ENCODE data around the gene TM9SF1. TPM values are rescaled to one million over a fixed set of nuclear protein-coding genes. Genes with fewer than 3 reads are reported as not detected.

Gene TM9SF1
- polyA plus RNA-seq, 1 donor = 50.9 TPM

DNA sequence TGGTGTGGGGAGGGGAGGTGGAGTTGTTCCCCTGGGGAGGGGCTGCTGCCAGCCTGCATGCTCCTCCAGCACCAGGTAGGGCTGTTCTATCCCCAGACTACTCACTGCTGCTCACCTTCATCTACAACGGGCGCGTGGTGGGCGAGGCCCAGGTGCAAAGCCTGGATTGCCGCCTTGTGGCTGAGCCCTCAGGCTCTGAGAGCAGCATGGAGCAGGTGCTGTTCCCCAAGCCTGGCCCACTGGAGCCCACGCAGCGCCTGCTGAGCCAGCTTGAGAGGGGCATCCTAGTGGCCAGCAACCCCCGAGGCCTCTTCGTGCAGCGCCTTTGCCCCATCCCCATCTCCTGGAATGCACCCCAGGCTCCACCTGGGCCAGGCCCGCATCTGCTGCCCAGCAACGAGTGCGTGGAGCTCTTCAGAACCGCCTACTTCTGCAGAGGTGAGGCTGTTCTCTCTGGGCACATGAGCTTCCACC is 30.7 kb downstream of the TM9SF1 start:
- Histone ChIP-seq H3K4me1 (ENCODE audit: control insufficient read depth, insufficient read depth, low read length) (peaks cover 30% of the 10 kb centered on the region), H3K4me3 (ENCODE audit: low read length) (no peak overlapping the region), H3K36me3 (ENCODE audit: control insufficient read depth, insufficient read depth, low read length) (peaks cover 68% of the 10 kb centered on the region), H3K27me3 (ENCODE audit: control insufficient read depth, insufficient read depth, low read length) (no peaks in the 10 kb centered on the region), H3K27ac (ENCODE audit: low read length) (no peak overlapping the region), H3K9me3 (ENCODE audit: control insufficient read depth, low read depth, low read length) (no peaks in the 10 kb centered on the region)
- DNase-seq = no peak
- WGBS (ENCODE audit: insufficient coverage, low lambda C conversion rate) = no CpG with 5 or more reads among the region's 14 CpGs

DNA sequence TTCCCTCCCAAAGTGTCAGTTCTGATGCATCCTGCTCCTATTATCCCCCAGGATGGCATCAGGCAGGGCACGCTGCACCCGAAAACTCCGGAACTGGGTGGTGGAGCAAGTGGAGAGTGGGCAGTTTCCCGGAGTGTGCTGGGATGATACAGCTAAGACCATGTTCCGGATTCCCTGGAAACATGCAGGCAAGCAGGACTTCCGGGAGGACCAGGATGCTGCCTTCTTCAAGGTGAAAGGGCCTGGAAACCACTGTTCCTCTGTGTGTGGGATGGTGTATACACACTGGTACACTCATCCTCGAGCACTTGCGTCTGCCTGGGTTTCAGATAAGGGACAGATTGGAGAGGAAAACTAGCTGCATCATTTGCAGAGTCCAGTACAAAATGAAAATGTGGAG is 33.1 kb downstream of the TM9SF1 start:
- no peak for DNase-seq
- no CpG with 5 or more reads among the region's 8 CpGs for WGBS (ENCODE audit: insufficient coverage, low lambda C conversion rate)
- peaks cover 30% of the 10 kb centered on the region for H3K4me1 ChIP-seq (ENCODE audit: control insufficient read depth, insufficient read depth, low read length)

DNA sequence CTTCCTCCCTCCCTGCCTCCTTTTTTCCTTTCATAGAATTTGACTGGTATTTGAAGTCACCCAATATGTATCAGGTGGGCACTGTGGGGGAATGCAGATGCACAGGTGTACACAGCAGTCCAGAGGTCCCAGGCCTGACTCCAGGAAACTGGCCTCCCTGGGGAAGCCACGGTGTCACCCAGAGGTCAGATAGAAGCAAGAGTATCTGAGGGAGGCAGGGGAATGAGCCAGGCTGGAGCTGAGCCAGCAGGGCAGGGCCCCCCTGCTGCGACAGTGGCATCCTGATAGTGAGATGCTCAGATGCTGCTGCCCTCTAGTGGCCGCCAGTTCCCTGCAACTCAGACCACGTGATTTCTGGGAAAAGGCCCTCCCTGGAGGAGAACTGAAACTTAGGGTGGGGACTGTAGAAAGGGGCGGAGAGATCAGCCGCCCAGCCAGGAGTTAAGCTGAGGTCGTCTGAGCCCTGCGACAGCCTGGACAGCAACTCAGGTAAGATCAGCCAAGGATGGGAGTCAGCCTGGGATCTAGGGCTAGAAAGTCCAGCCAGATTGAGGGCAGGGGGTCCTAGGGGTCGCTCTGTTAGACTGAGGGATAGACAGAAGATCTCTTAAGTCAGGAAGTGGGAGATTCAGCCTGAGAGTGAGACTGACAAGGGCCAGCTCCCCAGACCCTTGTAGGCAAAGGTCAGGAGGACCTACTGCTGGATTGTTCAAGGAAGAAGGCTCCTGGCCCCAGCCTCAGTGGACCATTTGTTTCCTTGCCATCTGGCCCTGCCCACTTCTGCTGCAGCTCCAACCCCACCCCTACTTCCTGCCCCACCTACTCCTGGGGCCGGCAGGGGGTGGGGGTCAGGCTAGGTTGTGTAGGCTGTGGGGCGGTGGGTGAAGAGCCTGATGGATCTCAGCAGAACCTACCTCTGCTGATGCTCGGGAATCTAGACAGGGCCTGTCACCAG is 34.1 kb downstream of the TM9SF1 start, which contains the start of gene IRF9:
TSS of gene IRF9 (plus strand) at position 416 of the 955 bp plus-strand sequence. CDS start 880 bp downstream, outside the sequence.
- no CpG with 5 or more reads among the region's 12 CpGs for WGBS (ENCODE audit: insufficient coverage, low lambda C conversion rate)

More for the DNA sequence above, 33.1 kb downstream of the TM9SF1 start:
- Histone ChIP-seq H3K4me3 (ENCODE audit: low read length) (peak overlapping the region; percentile 67), H3K36me3 (ENCODE audit: control insufficient read depth, insufficient read depth, low read length) (peaks cover 72% of the 10 kb centered on the region), H3K9me3 (ENCODE audit: control insufficient read depth, low read depth, low read length) (no peaks in the 10 kb centered on the region), H3K27ac (ENCODE audit: low read length) (peak overlapping the region; percentile 90), H3K27me3 (ENCODE audit: control insufficient read depth, insufficient read depth, low read length) (no peaks in the 10 kb centered on the region)

DNA sequence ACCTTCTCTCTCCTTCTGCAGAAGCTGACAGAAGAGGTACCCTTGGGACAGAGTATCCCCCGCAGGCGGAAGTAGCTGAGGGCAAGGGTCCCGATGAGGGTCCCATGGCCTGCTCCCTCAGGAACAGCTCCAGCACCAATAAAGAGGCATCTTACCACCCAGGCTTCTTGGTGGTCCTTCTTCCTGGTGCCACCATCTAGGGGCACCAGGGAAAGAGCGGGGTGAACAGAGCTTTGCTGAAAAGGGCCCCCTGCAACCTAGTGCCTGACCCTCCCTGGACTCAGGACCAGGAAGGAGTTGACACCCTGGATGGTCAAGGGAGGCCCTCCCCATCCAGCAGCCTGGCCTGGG is 34.8 kb downstream of the TM9SF1 start:
- peaks cover 30% of the 10 kb centered on the region for H3K4me1 ChIP-seq (ENCODE audit: control insufficient read depth, insufficient read depth, low read length)
- no CpG with 5 or more reads among the region's 4 CpGs for WGBS (ENCODE audit: insufficient coverage, low lambda C conversion rate)
- H3K36me3 ChIP-seq (ENCODE audit: control insufficient read depth, insufficient read depth, low read length) = peaks cover 70% of the 10 kb centered on the region
- no peak overlapping the region for H3K4me3 ChIP-seq (ENCODE audit: low read length)
- H3K9me3 ChIP-seq (ENCODE audit: control insufficient read depth, low read depth, low read length) = no peaks in the 10 kb centered on the region
- no peaks in the 10 kb centered on the region for H3K27me3 ChIP-seq (ENCODE audit: control insufficient read depth, insufficient read depth, low read length)
- H3K27ac ChIP-seq (ENCODE audit: low read length) = peak overlapping the region; percentile 68
- DNase-seq = no peak

More for the DNA sequence above, 34.1 kb downstream of the TM9SF1 start, which contains the start of gene IRF9:
- Histone ChIP-seq H3K36me3 (ENCODE audit: control insufficient read depth, insufficient read depth, low read length) (peaks cover 71% of the 10 kb centered on the region), H3K27ac (ENCODE audit: low read length) (peak within 1 kb of the TSS; percentile 90), H3K27me3 (ENCODE audit: control insufficient read depth, insufficient read depth, low read length) (no peaks in the 10 kb centered on the region), H3K4me3 (ENCODE audit: low read length) (peak within 1 kb of the TSS; percentile 67), H3K4me1 (ENCODE audit: control insufficient read depth, insufficient read depth, low read length) (peaks cover 30% of the 10 kb centered on the region), H3K9me3 (ENCODE audit: control insufficient read depth, low read depth, low read length) (no peaks in the 10 kb centered on the region)
- DNase-seq = peak; percentile 98 to 99

DNA sequence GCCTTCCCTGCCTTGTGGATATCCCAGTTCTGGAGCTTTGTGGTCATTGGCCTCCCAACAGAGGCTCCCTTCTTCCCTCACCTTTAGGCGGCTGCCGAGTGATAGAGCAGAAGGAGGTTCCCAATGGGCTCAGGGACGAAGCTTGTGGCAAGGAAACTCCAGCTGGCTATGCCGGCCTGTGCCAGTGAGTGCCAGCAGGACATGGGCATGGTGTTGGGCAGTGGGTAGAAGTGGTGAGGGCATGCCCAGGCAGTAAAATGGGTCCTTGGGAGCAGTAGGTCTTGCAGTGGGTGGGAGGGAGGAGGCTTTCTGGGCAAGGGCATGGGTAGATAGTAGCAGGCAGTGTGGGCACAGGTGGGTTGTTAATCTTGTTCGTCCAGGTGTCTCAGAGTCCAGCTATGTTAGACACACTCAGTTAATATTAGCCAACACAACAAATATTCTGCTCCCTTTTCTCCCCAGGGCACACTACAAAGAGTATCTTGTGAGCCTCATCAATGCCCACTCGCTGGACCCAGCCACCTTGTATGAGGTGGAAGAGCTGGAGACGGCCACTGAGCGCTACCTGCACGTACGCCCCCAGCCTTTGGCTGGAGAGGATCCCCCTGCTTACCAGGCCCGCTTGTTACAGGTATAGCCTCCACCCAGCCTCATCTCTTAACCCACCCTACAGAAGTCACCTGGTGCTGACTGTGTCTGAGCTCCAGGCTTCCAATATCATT is 35.3 kb downstream of the TM9SF1 start:
- H3K36me3 ChIP-seq (ENCODE audit: control insufficient read depth, insufficient read depth, low read length) = peaks cover 70% of the 10 kb centered on the region
- DNase-seq = no peak
- no peak overlapping the region for H3K4me3 ChIP-seq (ENCODE audit: low read length)
- no peaks in the 10 kb centered on the region for H3K27me3 ChIP-seq (ENCODE audit: control insufficient read depth, insufficient read depth, low read length)
- H3K9me3 ChIP-seq (ENCODE audit: control insufficient read depth, low read depth, low read length) = no peaks in the 10 kb centered on the region
- H3K4me1 ChIP-seq (ENCODE audit: control insufficient read depth, insufficient read depth, low read length) = peaks cover 30% of the 10 kb centered on the region
- no CpG with 5 or more reads among the region's 11 CpGs for WGBS (ENCODE audit: insufficient coverage, low lambda C conversion rate)
- peak overlapping the region; percentile 68 for H3K27ac ChIP-seq (ENCODE audit: low read length)

DNA sequence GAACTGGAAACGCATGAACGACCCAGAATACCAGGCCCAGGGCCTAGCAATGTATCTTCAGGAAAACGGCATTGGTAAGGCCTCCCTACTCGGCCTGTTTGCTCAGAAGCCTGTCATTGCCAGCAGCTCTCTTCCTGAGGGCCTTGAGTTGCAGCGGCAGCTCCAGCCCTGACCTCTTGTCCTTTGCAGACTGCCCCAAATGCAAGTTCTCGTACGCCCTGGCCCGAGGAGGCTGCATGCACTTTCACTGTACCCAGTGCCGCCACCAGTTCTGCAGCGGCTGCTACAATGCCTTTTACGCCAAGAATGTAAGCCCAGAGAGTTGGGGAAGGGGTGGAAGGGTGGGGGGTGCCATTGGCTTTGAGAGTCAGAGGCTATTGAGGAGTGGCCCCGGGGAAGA is 37.9 kb downstream of the TM9SF1 start:
- H3K4me1 ChIP-seq (ENCODE audit: control insufficient read depth, insufficient read depth, low read length) = peaks cover 19% of the 10 kb centered on the region
- WGBS (ENCODE audit: insufficient coverage, low lambda C conversion rate) = no CpG with 5 or more reads among the region's 12 CpGs
- no peaks in the 10 kb centered on the region for H3K9me3 ChIP-seq (ENCODE audit: control insufficient read depth, low read depth, low read length)
- DNase-seq = no peak
- no peak overlapping the region for H3K4me3 ChIP-seq (ENCODE audit: low read length)
- H3K36me3 ChIP-seq (ENCODE audit: control insufficient read depth, insufficient read depth, low read length) = peaks cover 63% of the 10 kb centered on the region
- no peaks in the 10 kb centered on the region for H3K27me3 ChIP-seq (ENCODE audit: control insufficient read depth, insufficient read depth, low read length)
- H3K27ac ChIP-seq (ENCODE audit: low read length) = no peak overlapping the region

DNA sequence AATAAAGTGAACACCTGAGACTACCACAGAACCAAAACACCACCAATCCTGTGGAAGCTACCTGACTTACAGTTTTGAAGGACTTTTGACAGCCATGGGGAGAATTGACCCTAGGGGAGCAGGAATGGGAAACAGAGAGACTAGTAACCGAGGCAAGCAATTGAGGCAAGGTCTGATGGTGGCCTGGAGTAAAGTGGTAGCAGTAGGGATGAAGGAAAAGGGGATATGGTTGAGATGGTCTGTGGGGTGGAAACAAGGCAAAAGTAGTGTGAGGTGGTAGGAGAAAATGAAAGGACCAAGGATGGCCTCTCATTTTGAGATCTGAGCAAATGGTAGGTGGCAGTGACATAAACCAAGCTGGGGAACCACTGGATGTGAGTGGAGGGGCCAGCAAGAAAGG is 38.4 kb downstream of the TM9SF1 start:
- 100% methylated on average over 1 of the region's 1 CpG for WGBS (ENCODE audit: insufficient coverage, low lambda C conversion rate)
- Histone ChIP-seq H3K36me3 (ENCODE audit: control insufficient read depth, insufficient read depth, low read length) (peaks cover 65% of the 10 kb centered on the region), H3K27me3 (ENCODE audit: control insufficient read depth, insufficient read depth, low read length) (no peaks in the 10 kb centered on the region), H3K4me1 (ENCODE audit: control insufficient read depth, insufficient read depth, low read length) (peaks cover 14% of the 10 kb centered on the region), H3K27ac (ENCODE audit: low read length) (no peak overlapping the region), H3K4me3 (ENCODE audit: low read length) (no peak overlapping the region), H3K9me3 (ENCODE audit: control insufficient read depth, low read depth, low read length) (no peaks in the 10 kb centered on the region)
- no peak for DNase-seq

DNA sequence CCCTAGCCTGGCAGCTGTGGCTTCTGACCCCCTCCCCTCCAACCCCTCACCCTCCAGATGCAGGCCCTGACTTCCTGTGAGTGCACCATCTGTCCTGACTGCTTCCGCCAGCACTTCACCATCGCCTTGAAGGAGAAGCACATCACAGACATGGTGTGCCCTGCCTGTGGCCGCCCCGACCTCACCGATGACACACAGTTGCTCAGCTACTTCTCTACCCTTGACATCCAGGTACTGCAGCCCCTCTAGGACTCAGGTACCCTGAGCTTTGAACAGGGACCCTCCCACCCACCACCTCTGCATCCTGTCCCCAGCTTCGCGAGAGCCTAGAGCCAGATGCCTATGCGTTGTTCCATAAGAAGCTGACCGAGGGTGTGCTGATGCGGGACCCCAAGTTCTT is 40.1 kb downstream of the TM9SF1 start:
- H3K4me1 ChIP-seq (ENCODE audit: control insufficient read depth, insufficient read depth, low read length) = peaks cover 4% of the 10 kb centered on the region
- H3K27me3 ChIP-seq (ENCODE audit: control insufficient read depth, insufficient read depth, low read length) = no peaks in the 10 kb centered on the region
- DNase-seq = no peak
- H3K36me3 ChIP-seq (ENCODE audit: control insufficient read depth, insufficient read depth, low read length) = peaks cover 76% of the 10 kb centered on the region
- no peak overlapping the region for H3K4me3 ChIP-seq (ENCODE audit: low read length)
- H3K27ac ChIP-seq (ENCODE audit: low read length) = no peak overlapping the region
- WGBS (ENCODE audit: insufficient coverage, low lambda C conversion rate) = no CpG with 5 or more reads among the region's 10 CpGs
- no peaks in the 10 kb centered on the region for H3K9me3 ChIP-seq (ENCODE audit: control insufficient read depth, low read depth, low read length)

DNA sequence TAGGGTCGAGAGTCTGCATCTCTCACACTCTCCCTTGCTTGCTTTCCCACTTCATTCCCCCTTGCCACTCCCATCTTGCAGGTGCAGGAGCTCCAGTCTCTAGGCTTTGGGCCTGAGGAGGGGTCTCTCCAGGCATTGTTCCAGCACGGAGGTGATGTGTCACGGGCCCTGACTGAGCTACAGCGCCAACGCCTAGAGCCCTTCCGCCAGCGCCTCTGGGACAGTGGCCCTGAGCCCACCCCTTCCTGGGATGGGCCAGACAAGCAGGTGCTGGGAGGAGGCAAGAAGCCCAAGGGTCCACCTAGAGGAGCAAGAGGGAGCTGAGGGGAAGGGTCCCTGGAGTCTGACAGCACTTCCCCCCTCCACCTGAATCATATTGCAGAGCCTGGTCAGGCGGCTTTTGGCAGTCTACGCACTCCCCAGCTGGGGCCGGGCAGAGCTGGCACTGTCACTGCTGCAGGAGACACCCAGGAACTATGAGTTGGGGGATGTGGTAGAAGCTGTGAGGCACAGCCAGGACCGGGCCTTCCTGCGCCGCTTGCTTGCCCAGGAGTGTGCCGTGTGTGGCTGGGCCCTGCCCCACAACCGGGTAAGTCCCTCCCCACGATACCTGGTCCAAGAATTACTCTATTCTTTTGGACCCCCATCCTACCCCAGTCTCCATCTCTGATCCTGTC is 43.7 kb downstream of the TM9SF1 start:
- H3K4me3 ChIP-seq (ENCODE audit: low read length) = no peak overlapping the region
- peaks cover 66% of the 10 kb centered on the region for H3K36me3 ChIP-seq (ENCODE audit: control insufficient read depth, insufficient read depth, low read length)
- no CpG with 5 or more reads among the region's 16 CpGs for WGBS (ENCODE audit: insufficient coverage, low lambda C conversion rate)
- DNase-seq = no peak
- peaks cover 9% of the 10 kb centered on the region for H3K4me1 ChIP-seq (ENCODE audit: control insufficient read depth, insufficient read depth, low read length)
- no peaks in the 10 kb centered on the region for H3K9me3 ChIP-seq (ENCODE audit: control insufficient read depth, low read depth, low read length)
- no peak overlapping the region for H3K27ac ChIP-seq (ENCODE audit: low read length)
- no peaks in the 10 kb centered on the region for H3K27me3 ChIP-seq (ENCODE audit: control insufficient read depth, insufficient read depth, low read length)

DNA sequence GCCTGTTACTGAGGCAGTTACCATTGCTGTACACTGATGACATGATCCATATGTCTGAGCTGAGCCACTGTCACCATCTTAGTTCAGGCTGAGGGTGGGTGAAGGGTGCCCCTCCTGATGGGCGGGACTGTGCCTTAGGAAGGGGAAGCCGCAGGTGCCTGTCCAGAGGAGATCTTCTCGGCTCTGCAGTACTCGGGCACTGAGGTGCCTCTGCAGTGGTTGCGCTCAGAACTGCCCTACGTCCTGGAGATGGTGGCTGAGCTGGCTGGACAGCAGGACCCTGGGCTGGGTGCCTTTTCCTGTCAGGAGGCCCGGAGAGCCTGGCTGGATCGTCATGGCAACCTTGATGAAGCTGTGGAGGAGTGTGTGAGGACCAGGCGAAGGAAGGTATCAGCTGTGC is 44.2 kb downstream of the TM9SF1 start:
- peaks cover 62% of the 10 kb centered on the region for H3K36me3 ChIP-seq (ENCODE audit: control insufficient read depth, insufficient read depth, low read length)
- H3K4me1 ChIP-seq (ENCODE audit: control insufficient read depth, insufficient read depth, low read length) = peaks cover 11% of the 10 kb centered on the region
- no peak overlapping the region for H3K27ac ChIP-seq (ENCODE audit: low read length)
- no peaks in the 10 kb centered on the region for H3K27me3 ChIP-seq (ENCODE audit: control insufficient read depth, insufficient read depth, low read length)
- H3K4me3 ChIP-seq (ENCODE audit: low read length) = no peak overlapping the region
- no CpG with 5 or more reads among the region's 9 CpGs for WGBS (ENCODE audit: insufficient coverage, low lambda C conversion rate)
- no peak for DNase-seq
- H3K9me3 ChIP-seq (ENCODE audit: control insufficient read depth, low read depth, low read length) = no peaks in the 10 kb centered on the region

All from large intestine (tissue), 3 donors.